HFF-Myc (cell line): ENCODE measurements around the gene SSBP4.

Source experiments
- DNase-seq: peaks from one replicate; pipeline ENCODE4 v3.0.0-alpha.2; 2011; ENCODE audit warnings: low read depth; ENCODE audit errors: extremely low read depth
- H3K4me3 ChIP-seq: replicated peaks from 2 replicates; pipeline ENCODE4 v1.5.1; 2011; ENCODE audit warnings: low read depth, mild to moderate bottlenecking, control low read depth, low read length
- TF ChIP-seq, protein P1 (sequence below): IDR thresholded peaks from 2 replicates; pipeline ENCODE4 v1.5.1; 2012; ENCODE audit warnings: mild to moderate bottlenecking, low read depth, low read length, control low read depth; ENCODE audit errors: missing control alignments

Gene SSBP4

DNA sequence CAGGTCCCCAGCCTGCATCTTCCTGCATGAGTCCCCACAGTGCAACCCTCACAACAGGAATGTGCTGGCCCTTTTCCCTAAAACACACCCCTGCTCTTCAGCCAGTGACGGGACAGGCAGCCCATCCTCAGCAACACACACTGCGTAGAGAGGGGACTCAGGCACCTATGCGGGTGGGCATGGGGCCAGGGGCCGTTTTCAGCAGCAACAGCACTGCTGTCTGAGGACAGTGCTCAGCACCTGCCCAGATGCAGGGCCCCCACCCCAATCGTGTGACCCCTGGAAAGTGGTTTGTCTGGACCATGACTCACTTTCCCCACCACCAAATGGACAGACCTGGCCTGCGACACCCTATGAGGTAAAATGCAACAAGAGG is 46.8 kb downstream of the SSBP4 start:
- no peak overlapping the region for H3K4me3 ChIP-seq
- TF ChIP-seq, protein P1, sequence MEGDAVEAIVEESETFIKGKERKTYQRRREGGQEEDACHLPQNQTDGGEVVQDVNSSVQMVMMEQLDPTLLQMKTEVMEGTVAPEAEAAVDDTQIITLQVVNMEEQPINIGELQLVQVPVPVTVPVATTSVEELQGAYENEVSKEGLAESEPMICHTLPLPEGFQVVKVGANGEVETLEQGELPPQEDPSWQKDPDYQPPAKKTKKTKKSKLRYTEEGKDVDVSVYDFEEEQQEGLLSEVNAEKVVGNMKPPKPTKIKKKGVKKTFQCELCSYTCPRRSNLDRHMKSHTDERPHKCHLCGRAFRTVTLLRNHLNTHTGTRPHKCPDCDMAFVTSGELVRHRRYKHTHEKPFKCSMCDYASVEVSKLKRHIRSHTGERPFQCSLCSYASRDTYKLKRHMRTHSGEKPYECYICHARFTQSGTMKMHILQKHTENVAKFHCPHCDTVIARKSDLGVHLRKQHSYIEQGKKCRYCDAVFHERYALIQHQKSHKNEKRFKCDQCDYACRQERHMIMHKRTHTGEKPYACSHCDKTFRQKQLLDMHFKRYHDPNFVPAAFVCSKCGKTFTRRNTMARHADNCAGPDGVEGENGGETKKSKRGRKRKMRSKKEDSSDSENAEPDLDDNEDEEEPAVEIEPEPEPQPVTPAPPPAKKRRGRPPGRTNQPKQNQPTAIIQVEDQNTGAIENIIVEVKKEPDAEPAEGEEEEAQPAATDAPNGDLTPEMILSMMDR: no peak
- DNase-seq: no peak

DNA sequence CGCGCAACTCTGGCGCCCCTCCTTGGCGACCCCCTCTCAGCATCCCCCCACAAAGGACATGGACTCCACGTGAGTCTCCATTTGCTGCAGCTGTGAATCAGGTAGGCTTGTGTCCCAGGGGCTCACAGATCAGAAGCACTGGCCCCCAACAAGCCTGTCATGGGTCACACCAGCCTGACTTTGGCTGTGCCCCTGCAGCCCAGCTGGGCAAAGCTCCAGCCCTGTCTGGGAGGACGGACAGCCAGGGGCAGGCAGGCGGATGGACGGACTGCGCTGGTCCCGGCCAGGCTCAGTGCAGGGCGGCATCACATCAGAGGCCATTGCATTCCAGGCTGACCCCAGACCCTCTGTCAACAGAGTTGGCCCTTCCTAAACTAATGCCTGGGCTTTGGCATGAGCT is 47.2 kb downstream of the SSBP4 start:
- TF ChIP-seq, protein P1: no peak
- H3K4me3 ChIP-seq: no peak overlapping the region
- DNase-seq: no peak

DNA sequence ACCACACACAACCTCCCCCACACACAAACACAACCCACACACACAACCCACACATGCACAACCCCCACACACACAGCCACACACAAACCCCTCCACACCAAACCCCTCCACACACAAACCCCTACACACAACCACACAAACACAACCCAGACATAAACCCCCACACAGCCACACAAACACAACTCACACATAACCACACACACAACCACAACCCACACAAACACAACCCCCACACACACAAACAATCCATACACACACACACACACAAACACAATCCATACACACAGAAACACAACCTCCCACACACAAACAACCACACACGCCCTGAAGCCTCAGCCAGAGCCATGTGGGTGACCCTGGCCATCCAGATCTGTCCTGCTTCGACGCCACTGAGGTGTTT is 48.8 kb downstream of the SSBP4 start:
- no peak overlapping the region for H3K4me3 ChIP-seq
- TF ChIP-seq, protein P1: no peak
- no peak for DNase-seq

DNA sequence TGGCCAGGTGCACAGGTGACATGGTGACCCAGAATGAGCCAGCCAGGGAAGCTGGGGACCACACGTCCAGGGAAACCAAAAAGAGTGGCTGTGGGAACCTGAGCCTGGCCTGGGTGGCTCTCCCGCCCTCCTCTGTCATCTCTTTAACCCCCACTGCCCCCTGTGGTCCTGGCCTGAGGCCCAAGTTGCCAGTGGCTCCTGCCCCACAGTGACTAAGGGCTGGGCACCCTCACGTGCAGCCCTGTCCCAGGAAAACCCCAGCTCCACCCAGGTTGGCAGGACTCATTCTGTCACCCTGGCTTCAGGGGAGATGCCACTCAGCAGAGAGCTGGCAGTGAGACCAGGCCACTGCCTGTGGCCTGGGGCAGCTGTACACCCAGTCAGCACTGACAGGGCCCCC is 49.3 kb downstream of the SSBP4 start:
- TF ChIP-seq, protein P1: no peak
- DNase-seq: no peak
- no peak overlapping the region for H3K4me3 ChIP-seq

DNA sequence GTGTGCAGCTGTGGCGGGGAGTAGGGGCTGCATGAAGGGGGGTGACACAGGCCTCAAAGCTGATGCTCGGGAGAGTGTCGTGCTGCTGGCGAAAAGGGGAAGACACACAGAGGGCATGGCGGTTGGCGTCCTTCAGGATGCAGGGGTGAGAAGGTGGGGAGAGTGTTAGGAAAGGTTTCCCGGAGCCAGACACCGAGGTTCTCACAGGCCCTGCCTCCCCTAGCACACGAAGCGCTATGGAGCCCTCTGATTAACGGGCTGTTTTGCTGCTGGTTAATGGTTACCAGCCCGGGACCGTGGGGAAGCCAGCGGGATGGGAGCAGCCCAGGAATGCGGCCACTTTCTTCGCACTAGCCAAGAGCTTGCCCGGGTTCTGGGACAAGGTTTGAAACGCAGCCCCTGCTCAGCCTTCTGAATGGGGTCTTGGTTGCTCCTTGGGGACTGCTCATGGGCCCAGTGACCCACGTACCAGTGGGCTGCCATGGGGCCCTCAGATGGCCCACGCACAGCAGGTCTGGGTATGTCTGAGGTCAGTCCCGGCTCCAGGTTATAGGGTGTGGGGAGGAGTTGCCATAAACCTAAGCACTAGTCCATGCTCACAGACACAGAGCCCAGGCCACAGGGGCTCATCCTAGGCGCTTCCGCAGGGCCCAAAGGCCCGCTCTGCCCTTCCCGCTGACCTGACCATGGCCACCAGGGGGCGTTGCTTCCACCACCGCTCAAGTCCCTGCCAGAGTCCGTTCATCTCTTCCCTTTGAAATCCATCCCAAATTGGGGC is 50.1 kb downstream of the SSBP4 start:
- H3K4me3 ChIP-seq: no peak overlapping the region
- TF ChIP-seq, protein P1: peak; percentile 91
- DNase-seq: no peak

DNA sequence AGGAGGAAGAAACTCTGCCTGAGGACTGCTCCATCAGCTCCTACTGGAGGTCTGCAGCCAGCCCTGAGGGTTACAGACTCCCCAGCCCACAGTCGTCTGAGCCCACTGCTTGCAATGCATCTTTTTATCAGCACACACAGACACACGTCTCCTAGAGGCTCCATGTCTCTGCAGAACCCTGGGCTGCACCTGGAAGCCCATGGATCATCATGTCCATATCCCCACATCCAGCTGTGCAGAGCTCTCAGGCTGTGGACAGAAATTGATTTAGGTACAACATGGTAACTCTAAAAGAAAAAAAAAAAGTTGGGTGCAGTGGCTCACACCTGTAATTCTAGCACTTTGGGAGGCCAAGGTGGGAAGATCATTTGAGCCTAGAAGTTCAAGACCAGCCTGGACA is 51.6 kb downstream of the SSBP4 start:
- no peak overlapping the region for H3K4me3 ChIP-seq
- no peak for DNase-seq
- TF ChIP-seq, protein P1: no peak
